Esophagus squamous epithelium (tissue), 5 donors: ENCODE measurements around the gene MRAS. TPM values are rescaled to one million over a fixed set of nuclear protein-coding genes. Genes with fewer than 3 reads are reported as not detected.
A peak's percentile ranks its signal among the peaks of the same experiment; 100 is the strongest.

Experiments
- DNase-seq: peaks from one replicate; lab custom pipeline; 2025; lab: John Stamatoyannopoulos, UW
- H3K27ac ChIP-seq, 4 donors: fragments of 200-600 bp; sonication (generic); one replicate each; pipeline ENCODE4 v1.5.1; 2016 to 2019; ENCODE audit warnings: mild to moderate bottlenecking in 1 of 4
- H3K27me3 ChIP-seq, 4 donors: fragments of 200-600 bp; sonication (generic); 1 replicate in 3 of 4; 2 replicates in 1 of 4; pipeline versions ENCODE4 v1.5.1 to v1.6.0; 2017 to 2021; ENCODE audit warnings: antibody characterized with exemption in 1 of 4
- H3K36me3 ChIP-seq, 3 donors: fragments of 200-600 bp; sonication (generic); one replicate each; pipeline ENCODE4 v1.5.1; 2016 to 2019
- H3K4me1 ChIP-seq, 3 donors: fragments of 200-600 bp; sonication (generic); one replicate each; pipeline ENCODE4 v1.5.1; 2017 to 2019
- H3K4me3 ChIP-seq, 4 donors: fragments of 200-600 bp; sonication (generic); 1 replicate in 3 of 4; 2 replicates in 1 of 4; pipeline ENCODE4 v1.5.1; 2016 to 2019; ENCODE audit warnings: mild to moderate bottlenecking in 2 of 4, moderate library complexity in 1 of 4
- H3K9me3 ChIP-seq, 3 donors: fragments of 200-600 bp; sonication (generic); one replicate each; pipeline ENCODE4 v1.5.1; 2016 to 2019
- POLR2A ChIP-seq, 4 donors: fragments of 450-650 bp; IDR thresholded peaks; one replicate each; pipeline ENCODE4 v1.6.1; 2017; ENCODE audit warnings: antibody characterized with exemption in 4 of 4, mild to moderate bottlenecking in 4 of 4, moderate library complexity in 3 of 4
- WGBS, 2 donors: methylation state at CpG; one replicate each; pipeline ENCODE4 v1.1.5; 2018; 5-methylcytosine and 5-hydroxymethylcytosine counted together
- intact Hi-C: fragments of 100-400 bp; cut with DNase I; formaldehyde crosslinking; loops from one replicate; pipeline ENCODE4 v1.15.0; 2022
- total RNA-seq, 4 donors: library from RNA; depleted of rRNA; stranded (reverse); fragments of >200 nt; gene quantifications; one replicate each; pipeline ENCODE4 v1.1.0, GENCODE V29; 2016
- TF ChIP-seq, protein P1 (sequence below), 6 experiments: fragments of 450-650 bp in 4 of 6; fragments of 200-600 bp in 2 of 6; sonication (generic) in 2 of 6; IDR thresholded peaks; one replicate each; pipeline ENCODE4 v1.5.1; 2016 to 2019; ENCODE audit warnings: antibody characterized with exemption in 6 of 6, mild to moderate bottlenecking in 4 of 6, moderate library complexity in 4 of 6
- donor health status: DM: yes; HTN: yes; CAD: no.

The MRAS gene
- total RNA-seq, 4 donors from 2014 or later: 0.72 to 5.9 (median 2.4) TPM

DNA sequence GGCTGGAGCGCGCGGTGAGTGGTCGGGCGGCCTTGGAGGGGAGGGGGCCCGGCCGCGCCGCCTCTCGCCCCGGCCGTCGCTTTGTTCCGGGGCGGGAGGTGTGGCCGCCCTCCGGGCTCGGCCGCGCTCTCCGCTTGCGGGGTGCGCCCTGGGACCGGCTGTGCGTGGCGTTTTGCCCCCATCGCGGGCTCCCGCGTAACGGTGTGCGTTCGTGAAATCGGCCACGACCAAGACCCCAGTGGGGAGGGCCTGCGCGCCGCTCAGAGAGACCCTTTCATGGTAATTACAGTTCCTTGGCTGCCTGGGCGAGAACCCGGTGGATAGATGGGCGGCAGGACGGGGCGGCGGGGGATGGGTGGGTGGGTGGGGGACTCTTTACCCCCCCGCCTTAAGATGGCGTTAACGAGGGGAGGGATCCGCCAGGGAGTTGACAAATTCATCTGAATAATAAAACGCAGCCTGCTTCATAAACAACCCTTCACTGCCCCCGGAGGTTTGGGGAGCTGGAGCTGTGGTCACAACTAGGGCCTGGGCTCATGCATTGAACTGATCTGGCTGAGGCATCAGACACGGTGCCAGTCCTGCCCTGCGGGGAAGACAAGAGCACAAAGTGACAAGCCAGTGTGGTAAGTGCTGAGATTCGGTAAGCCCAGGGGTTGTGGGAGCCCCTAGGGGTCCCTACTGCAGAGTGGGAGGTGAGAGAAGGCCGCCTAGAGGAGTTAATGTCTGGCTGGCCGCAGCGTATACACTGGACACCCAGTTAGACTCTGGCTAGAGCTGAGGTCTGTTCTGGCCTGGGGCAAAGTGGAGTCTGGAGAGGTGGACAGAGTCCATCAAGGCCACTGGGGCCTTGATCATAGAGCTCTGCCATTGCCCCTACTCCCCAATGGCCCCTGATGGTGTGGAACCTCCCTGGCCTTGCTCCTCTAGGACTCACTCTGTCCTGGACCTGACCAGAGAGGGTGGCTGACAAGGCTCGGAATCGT is 668 bp downstream of the MRAS start:
- no peak for TF ChIP-seq POLR2A (IDR thresholded peaks at IDR 0.05)
- TF ChIP-seq, protein P1, sequence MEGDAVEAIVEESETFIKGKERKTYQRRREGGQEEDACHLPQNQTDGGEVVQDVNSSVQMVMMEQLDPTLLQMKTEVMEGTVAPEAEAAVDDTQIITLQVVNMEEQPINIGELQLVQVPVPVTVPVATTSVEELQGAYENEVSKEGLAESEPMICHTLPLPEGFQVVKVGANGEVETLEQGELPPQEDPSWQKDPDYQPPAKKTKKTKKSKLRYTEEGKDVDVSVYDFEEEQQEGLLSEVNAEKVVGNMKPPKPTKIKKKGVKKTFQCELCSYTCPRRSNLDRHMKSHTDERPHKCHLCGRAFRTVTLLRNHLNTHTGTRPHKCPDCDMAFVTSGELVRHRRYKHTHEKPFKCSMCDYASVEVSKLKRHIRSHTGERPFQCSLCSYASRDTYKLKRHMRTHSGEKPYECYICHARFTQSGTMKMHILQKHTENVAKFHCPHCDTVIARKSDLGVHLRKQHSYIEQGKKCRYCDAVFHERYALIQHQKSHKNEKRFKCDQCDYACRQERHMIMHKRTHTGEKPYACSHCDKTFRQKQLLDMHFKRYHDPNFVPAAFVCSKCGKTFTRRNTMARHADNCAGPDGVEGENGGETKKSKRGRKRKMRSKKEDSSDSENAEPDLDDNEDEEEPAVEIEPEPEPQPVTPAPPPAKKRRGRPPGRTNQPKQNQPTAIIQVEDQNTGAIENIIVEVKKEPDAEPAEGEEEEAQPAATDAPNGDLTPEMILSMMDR (IDR thresholded peaks at IDR 0.05): no peak
- Histone ChIP-seq H3K27me3 (peaks cover 0 to 33% (median 0%) of the 10 kb centered on the region in 4 donors), H3K4me3 (peak overlapping the region; percentile 62 to 96 (median 76)), H3K9me3 (no peaks in the 10 kb centered on the region), H3K36me3 (no peaks in the 10 kb centered on the region), H3K4me1 (peaks cover 0 to 39% (median 8%) of the 10 kb centered on the region in 3 donors), H3K27ac (peak overlapping the region; percentile 82 to 95 (median 87))
- 26% methylated on average over 14 of the region's 58 CpGs; no CpG with 5 or more reads in 1 of the 2 donors for WGBS, 2 donors
- DNase-seq: no peak
- intact Hi-C loops: no loop called here

DNA sequence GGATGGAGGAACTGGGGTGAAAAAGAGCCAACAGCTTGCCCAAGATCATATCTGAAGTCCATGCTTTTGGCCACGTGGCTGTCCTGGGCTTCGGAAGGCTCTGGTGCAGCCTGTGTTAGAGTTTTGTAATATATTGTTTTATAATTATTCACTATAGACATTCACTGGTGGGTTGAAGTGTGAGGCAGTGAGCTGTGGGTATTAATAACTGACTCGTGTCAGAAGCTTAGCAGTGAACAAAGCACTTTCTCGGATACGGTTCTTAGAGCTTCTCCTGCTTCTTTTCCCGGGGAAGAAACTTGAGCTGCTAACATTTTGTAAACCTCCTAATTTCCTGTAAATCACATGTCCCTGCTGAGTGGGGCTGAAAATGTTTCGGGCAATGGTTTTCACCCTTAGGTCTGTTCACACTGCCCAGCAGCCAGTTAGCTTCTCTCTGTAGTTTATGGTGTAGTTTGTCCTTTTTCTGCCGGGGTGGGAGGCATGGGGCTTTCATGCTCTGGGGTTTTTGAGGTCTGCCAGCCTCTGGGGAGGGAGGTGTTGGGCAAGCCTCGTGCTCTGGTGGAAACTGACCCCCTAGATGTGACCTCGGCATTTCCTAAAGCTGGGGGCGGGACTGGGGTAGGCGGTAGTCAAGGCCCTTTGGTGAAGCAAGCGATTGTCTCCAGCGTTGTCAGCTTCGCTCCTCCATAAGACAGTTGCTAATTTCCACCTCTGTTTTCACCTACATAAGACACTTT is 1.7 kb downstream of the MRAS start:
- Histone ChIP-seq H3K4me3 (peak overlapping the region in 3 of 4 donors; percentile 62 to 96 (median 82)), H3K9me3 (no peaks in the 10 kb centered on the region), H3K4me1 (peaks cover 0 to 39% (median 8%) of the 10 kb centered on the region in 3 donors), H3K27me3 (peaks cover 0 to 33% (median 0%) of the 10 kb centered on the region in 4 donors), H3K27ac (peak overlapping the region in 2 of 4 donors; percentile 90 to 95), H3K36me3 (no peaks in the 10 kb centered on the region)
- intact Hi-C loops: no loop called here
- 59 to 67% methylated on average over 7 to 14 of the region's 15 CpGs for WGBS, 2 donors
- TF ChIP-seq, protein P1 (IDR thresholded peaks at IDR 0.05): no peak
- no peak for TF ChIP-seq POLR2A (IDR thresholded peaks at IDR 0.05)
- no peak for DNase-seq

DNA sequence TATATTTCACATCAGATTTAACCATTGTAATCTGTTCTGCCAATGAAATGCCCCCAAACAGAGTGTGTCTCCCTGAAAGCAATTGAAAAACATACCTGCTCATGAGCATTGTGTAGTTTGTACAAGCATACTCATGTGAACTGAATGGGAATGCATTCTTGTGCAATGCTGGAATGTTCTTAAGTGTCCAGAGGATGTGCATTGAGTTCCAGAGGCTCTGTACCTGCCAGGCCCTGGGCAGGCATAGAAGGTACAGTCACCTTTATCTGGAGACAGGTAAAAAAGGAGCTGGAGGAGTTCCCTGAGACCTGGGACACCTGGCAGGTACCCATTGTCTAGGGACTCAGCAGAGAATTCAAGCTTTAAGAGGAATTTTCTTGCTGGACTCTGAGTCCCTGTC is 2.8 kb downstream of the MRAS start:
- H3K4me1 ChIP-seq: peaks cover 0 to 39% (median 8%) of the 10 kb centered on the region in 3 donors
- H3K4me3 ChIP-seq: no peak overlapping the region
- H3K27me3 ChIP-seq: peaks cover 0 to 31% (median 0%) of the 10 kb centered on the region in 4 donors
- no peaks in the 10 kb centered on the region for H3K9me3 ChIP-seq
- no peak for DNase-seq
- no peaks in the 10 kb centered on the region for H3K36me3 ChIP-seq
- intact Hi-C loops: no loop called here
- TF ChIP-seq, protein P1 (IDR thresholded peaks at IDR 0.05): no peak
- TF ChIP-seq POLR2A (IDR thresholded peaks at IDR 0.05): no peak
- H3K27ac ChIP-seq: no peak overlapping the region

DNA sequence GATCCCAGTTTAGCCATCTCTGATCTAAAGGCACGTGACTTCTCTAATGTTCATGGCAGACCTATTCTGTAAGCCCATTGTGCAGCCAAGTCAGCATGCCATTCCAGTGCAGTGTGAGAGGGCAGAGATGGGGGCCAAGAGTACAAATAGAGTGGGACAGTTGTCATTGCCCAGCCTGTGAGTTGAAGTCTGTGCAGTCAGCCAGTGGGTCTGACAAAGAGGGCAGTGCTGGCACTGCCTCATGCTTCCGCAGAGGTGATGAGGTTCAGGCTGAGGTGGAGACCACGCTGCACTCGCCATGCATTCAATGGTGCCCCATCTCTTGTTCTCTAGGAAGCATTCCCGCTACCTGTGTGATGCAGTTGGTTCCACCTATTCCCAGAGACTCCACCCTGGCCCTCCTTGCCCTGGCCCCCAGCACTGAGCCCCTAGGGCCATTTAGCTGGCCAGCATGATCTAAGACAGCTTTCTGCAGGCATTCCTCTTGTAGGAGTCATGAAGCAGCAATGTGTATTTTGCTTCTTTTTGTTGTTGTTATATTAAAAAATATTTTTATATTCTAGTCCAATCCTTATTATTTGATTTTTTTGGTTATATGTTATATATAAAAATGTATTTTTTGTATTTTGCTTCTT is 3.7 kb downstream of the MRAS start:
- 75 to 93% methylated on average over 2 to 4 of the region's 5 CpGs for WGBS, 2 donors
- Histone ChIP-seq H3K27ac (no peak overlapping the region), H3K4me3 (no peak overlapping the region), H3K27me3 (peaks cover 0 to 22% (median 0%) of the 10 kb centered on the region in 4 donors), H3K4me1 (peaks cover 0 to 39% (median 8%) of the 10 kb centered on the region in 3 donors), H3K36me3 (no peaks in the 10 kb centered on the region), H3K9me3 (no peaks in the 10 kb centered on the region)
- TF ChIP-seq POLR2A (IDR thresholded peaks at IDR 0.05): no peak
- TF ChIP-seq, protein P1 (IDR thresholded peaks at IDR 0.05): no peak
- intact Hi-C loops: no loop called here
- no peak for DNase-seq
